ENCODE results near the gene CEP72. TPM values are rescaled to one million over a fixed set of nuclear protein-coding genes. Genes with fewer than 3 reads are reported as not detected.

The CEP72 gene
- total RNA-seq, 2 donors from 2014 or later, result 35.6 to 36.5 TPM

GRCh38 chr5:669111-669841 lies 57.1 kb downstream of the CEP72 start:
- Mint-ChIP-seq H3K4me1 (peaks cover 6% of the 10 kb centered on the region), H3K4me3 (no peak overlapping the region), H3K27me3 (ENCODE audit: insufficient read depth) (peaks cover 8% of the 10 kb centered on the region), H3K36me3 (ENCODE audit: low read depth) (peaks cover 19% of the 10 kb centered on the region), H3K27ac (no peak overlapping the region), H3K9me3 (no peaks in the 10 kb centered on the region)
- WGBS, 2 experiments (ENCODE audit: insufficient coverage in 1 of 2, insufficient read length in 1 of 2), result 68 to 80% methylated on average over 14 to 40 of the region's 40 CpGs
- H3K27ac ChIP-seq (ENCODE audit: low read depth, low read length), result no peak overlapping the region
- TF ChIP-seq CTCF (conservative IDR thresholded peaks at IDR 0.05), result peak; percentile 83
- DNase-seq, result peak; percentile 88
- no peak overlapping the region for H3K4me3 ChIP-seq (ENCODE audit: low read length)
- peaks cover 13% of the 10 kb centered on the region for H3K4me1 ChIP-seq (ENCODE audit: control insufficient read depth, insufficient read depth, low read length)
- H3K9ac ChIP-seq (ENCODE audit: extremely low read depth, low read length, poor library complexity, severe bottlenecking), result no peak overlapping the region
- H3K27me3 ChIP-seq (ENCODE audit: control insufficient read depth, insufficient read depth, low read length, poor library complexity, severe bottlenecking), result peaks cover 7% of the 10 kb centered on the region
- no peaks in the 10 kb centered on the region for H3K9me3 ChIP-seq (ENCODE audit: control insufficient read depth, low read length)
- H3K36me3 ChIP-seq (ENCODE audit: control insufficient read depth, insufficient read depth, low read length), result peaks cover 11% of the 10 kb centered on the region

DNA sequence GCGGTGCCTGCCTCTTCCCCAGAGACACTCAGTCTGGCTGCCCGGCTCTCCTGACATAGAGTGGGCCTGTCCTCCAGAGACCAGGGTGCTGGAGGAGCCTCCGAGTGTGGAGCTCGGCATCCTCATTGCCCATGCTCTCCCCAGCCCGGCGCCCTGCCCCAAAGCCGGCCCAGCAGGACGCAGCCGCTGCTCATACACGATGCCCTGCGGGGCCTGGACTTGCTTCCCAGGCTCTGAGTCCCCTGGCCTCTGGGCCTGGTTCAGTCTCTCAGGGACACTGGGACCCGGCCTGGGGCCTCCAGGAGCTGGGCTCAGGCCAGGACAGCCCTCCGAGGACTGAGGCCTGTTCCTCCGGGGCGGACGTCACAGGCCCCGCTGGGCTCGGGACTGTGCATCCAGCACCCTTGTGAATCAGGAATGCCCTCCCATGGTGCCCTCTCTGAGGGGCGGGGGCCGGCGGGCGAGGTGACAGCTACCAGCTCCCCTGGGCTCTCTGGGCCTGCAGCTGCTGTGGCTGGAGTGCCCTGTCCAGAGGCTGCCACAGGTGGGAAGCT lies 57.8 kb downstream of the CEP72 start:
- DNase-seq, result no peak
- Mint-ChIP-seq H3K36me3 (ENCODE audit: low read depth) (peaks cover 15% of the 10 kb centered on the region), H3K4me1 (peaks cover 6% of the 10 kb centered on the region), H3K27me3 (ENCODE audit: insufficient read depth) (peaks cover 13% of the 10 kb centered on the region), H3K4me3 (no peak overlapping the region), H3K27ac (no peak overlapping the region), H3K9me3 (no peaks in the 10 kb centered on the region)
- Histone ChIP-seq H3K4me3 (ENCODE audit: low read length) (no peak overlapping the region), H3K4me1 (ENCODE audit: control insufficient read depth, insufficient read depth, low read length) (peaks cover 13% of the 10 kb centered on the region), H3K9ac (ENCODE audit: extremely low read depth, low read length, poor library complexity, severe bottlenecking) (no peak overlapping the region), H3K27me3 (ENCODE audit: control insufficient read depth, insufficient read depth, low read length, poor library complexity, severe bottlenecking) (peaks cover 10% of the 10 kb centered on the region), H3K36me3 (ENCODE audit: control insufficient read depth, insufficient read depth, low read length) (peaks cover 11% of the 10 kb centered on the region), H3K9me3 (ENCODE audit: control insufficient read depth, low read length) (no peaks in the 10 kb centered on the region), H3K27ac (ENCODE audit: low read depth, low read length) (no peak overlapping the region)
- TF ChIP-seq CTCF (conservative IDR thresholded peaks at IDR 0.05), result no peak
- WGBS, 2 experiments (ENCODE audit: insufficient coverage in 1 of 2, insufficient read length in 1 of 2), result 86 to 90% methylated on average over 19 to 22 of the region's 22 CpGs

DNA sequence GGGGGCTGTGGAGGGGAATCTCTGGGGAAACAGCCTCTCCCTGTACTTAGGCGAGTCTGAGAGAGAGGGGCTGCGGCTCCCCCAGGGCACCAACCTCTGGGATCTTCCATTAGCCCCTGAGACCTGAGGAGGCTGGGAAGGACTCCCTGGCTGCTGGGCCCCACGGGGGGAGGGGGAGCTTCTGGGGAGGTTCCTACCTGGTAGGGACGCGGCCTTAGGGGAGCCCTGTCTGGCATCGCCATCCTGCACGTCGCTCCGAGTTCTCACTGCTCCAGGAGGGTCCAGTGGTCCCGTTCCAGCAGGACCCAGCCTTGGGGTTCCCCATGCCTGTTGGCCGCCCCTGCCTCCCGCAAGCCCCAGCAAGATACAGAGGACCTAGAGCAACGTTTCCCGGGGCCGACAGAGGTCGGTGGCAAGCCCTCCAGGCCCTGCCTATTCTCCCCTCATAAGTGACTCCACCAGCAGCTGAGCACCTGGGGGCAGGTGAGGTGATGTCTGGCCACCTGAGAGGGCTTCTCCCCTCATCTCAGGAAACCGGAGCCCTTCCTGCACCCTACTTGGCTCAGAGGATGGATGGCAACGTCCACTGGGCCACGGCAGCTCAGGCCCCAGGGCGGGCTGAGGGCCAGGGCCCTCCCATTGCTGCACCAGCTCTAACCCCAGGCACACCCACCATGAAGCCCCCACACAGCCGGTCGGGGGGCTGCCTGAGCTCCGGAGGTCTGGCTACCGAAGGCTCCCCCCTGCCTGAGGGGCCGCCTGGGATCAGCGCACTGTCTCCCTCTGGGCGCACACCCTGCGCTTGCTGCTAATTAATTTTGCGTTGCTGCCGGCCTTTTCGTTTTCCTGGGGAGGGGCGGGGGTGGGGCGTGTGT lies 58.5 kb downstream of the CEP72 start:
- H3K4me1 Mint-ChIP-seq, result peaks cover 6% of the 10 kb centered on the region
- peaks cover 14% of the 10 kb centered on the region for H3K27me3 Mint-ChIP-seq (ENCODE audit: insufficient read depth)
- no peak overlapping the region for H3K27ac ChIP-seq (ENCODE audit: low read depth, low read length)
- H3K4me1 ChIP-seq (ENCODE audit: control insufficient read depth, insufficient read depth, low read length), result peaks cover 13% of the 10 kb centered on the region
- no peak overlapping the region for H3K4me3 Mint-ChIP-seq
- no peaks in the 10 kb centered on the region for H3K9me3 ChIP-seq (ENCODE audit: control insufficient read depth, low read length)
- no peak overlapping the region for H3K9ac ChIP-seq (ENCODE audit: extremely low read depth, low read length, poor library complexity, severe bottlenecking)
- no peak overlapping the region for H3K27ac Mint-ChIP-seq
- H3K36me3 ChIP-seq (ENCODE audit: control insufficient read depth, insufficient read depth, low read length), result peaks cover 11% of the 10 kb centered on the region
- peaks cover 10% of the 10 kb centered on the region for H3K27me3 ChIP-seq (ENCODE audit: control insufficient read depth, insufficient read depth, low read length, poor library complexity, severe bottlenecking)
- H3K4me3 ChIP-seq (ENCODE audit: low read length), result no peak overlapping the region
- DNase-seq, result no peak
- H3K9me3 Mint-ChIP-seq, result no peaks in the 10 kb centered on the region
- 86 to 92% methylated on average over 7 to 33 of the region's 33 CpGs for WGBS, 2 experiments (ENCODE audit: insufficient coverage in 1 of 2, insufficient read length in 1 of 2)
- TF ChIP-seq CTCF (conservative IDR thresholded peaks at IDR 0.05), result no peak
- peaks cover 13% of the 10 kb centered on the region for H3K36me3 Mint-ChIP-seq (ENCODE audit: low read depth)

Data from endodermal cell (in vitro differentiated cells).